Measurements from ENCODE around the gene PPP1R7. TPM values are rescaled to one million over a fixed set of nuclear protein-coding genes. Genes with fewer than 3 reads are reported as not detected.
"Not testable (repeated sequence)": the region's sequence is repeated elsewhere in the genome, so short reads cannot be mapped to it uniquely, and the experiment has no call there.

PPP1R7 gene, protein sequence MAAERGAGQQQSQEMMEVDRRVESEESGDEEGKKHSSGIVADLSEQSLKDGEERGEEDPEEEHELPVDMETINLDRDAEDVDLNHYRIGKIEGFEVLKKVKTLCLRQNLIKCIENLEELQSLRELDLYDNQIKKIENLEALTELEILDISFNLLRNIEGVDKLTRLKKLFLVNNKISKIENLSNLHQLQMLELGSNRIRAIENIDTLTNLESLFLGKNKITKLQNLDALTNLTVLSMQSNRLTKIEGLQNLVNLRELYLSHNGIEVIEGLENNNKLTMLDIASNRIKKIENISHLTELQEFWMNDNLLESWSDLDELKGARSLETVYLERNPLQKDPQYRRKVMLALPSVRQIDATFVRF
- total RNA-seq = 70.3 TPM
- long read RNA-seq, transcript PPP1R7-201 (10 exons, 2,386 nt) = major isoform, 39 of 70 reads
- long read RNA-seq, transcript PPP1R7-206 (9 exons, 965 nt) = minor isoform, 13 of 70 reads
- long read RNA-seq, partial matches to known transcripts = 13 of 70 reads
- long read RNA-seq, other reads (novel, unspliced or antisense) = 4 of 70 reads

DNA sequence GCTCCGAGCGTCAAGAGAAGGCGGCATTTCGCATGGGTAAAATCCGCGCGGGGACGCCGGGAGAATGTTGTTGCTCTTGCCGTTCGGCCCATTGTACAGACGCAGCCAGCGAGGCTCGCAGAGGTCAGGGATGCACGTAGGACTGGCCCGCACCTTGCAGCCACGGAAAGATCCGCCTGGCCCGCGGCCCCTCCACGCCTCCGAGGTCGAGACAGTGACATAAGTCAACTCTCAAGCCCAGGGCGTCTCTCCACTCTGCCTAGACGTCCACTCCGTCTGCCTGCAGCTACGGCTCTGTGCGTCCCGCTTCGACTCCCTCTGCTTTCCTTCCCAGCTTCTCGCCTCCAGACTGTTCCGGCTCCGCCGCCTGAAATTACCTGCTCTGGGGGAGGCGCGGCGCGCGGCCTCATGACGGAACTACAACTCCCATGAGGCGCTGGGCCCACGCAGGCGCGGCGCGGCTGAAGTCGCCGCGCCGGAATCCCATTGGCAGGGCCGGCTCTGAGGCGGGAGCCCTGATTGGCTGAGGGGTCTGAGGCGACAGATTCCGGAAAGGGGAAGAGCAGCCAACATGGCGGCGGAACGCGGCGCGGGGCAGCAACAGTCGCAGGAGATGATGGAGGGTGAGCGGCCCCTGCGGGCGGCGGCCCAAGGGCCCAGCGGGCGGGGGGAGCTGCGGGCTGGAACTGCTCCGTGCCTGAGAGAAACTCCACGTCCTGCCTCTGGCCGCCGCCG, at the start of gene PPP1R7:
Gene PPP1R7 (plus strand): TSS at position 543 of the 735 bp plus-strand sequence. CDS start 29 bp downstream, at position 572.
- peak; percentile 97 for ATAC-seq
- DNase-seq = peak; percentile 97
- intact Hi-C loops (cut with micrococcal nuclease) = no loop called here

DNA sequence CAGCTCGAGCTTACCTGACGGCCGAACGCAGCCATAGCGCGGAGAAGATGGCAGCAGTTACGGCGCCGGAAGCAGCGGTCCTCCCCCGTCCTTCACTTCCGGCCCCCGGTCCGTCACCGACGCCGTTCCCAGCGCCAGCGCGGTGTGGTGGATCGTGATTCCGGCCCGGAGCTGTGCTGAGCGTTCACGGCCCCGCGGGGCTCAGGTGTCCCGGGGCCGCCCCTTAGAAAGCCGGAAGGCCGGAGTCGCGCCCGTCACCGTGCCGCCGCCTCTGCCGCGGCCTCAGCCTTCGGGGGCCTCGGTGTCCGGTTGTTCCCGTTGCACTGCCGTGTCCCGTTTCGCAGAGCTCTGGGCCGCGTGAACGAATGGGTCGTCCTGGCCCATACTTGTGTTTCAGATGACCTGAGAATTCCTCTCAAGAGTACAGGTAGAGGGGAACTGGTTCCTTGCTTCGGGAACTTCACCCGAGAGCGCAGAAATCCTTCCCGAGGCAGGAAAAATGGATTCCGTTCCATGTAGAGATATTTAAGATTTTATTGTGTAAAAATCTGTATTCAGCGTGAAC, 47.9 kb upstream of the PPP1R7 start, which contains the start of gene MTERF4:
Gene MTERF4 (minus strand): TSS at position 49 of the 565 bp plus-strand sequence. CDS start 14 bp downstream, at position 35.
- peak; percentile 99 for ATAC-seq
- intact Hi-C loops (cut with micrococcal nuclease) = no loop called here
- peak; percentile 92 for DNase-seq

DNA sequence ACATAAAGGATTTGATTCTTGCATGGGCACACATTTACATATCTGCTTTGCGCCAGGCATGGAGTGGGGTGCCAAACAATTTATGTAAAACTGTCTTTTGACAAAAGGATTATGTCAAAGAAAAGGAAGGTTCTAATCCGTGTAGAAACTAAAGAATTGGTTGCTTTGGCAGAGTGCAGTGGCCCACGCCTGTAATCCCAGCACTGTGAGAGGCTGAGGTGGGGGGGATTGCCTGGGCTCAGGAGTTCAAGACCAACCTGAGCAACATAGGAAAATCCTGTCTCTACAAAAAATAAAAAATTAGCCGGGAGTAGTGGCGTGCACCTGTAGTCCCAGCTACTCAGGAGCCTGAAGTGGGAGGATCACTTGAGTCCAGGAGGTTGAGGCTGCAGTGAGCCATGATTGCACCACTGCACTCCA, 47.1 kb upstream of the PPP1R7 start:
- no peak for DNase-seq
- ATAC-seq = no peak
- intact Hi-C loops (cut with micrococcal nuclease) = no loop called here

DNA sequence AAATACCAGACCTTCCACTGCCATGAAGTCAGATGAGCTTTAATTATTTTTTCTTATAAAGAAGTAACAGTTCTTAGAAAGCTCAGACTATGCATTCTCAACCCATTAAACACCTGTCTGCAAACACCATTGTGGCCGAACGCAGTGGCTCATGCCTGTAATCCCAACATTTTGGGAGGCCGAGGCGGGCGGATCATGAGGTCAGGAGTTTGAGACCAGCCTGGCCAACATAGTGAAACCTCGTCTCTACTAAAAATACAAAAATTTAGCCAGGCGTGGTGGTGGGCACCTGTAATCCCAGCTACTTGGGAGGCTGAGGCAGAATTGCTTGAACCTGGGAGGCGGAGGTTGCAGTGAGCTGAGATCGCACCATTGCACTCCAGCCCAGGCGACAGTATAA, 45.7 kb upstream of the PPP1R7 start:
- DNase-seq; intact Hi-C loops (cut with micrococcal nuclease): not testable (repeated sequence)

DNA sequence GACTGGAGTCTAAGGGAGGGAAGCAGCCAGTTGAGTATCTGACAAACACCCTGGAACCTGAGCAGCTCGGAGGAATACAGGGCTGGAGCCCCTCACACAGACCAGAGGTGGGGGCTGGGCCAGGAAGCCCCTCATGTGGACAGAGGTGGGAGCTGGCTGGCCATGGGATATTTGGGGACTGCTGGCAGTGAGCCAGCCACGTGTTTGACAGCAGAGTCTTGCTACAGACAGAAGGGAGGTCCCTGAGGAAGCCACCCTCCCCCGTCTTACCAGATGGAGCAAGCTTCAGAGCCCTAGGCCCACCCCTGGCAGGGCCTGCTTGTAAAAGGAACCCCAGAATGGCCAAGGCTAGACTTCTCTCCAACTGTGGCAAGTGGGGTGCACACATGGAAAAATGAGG, 44.6 kb upstream of the PPP1R7 start:
- intact Hi-C loops (cut with micrococcal nuclease) = no loop called here
- no peak for ATAC-seq

More for the DNA sequence above, 45.7 kb upstream of the PPP1R7 start:
- ATAC-seq = not testable (repeated sequence)

DNA sequence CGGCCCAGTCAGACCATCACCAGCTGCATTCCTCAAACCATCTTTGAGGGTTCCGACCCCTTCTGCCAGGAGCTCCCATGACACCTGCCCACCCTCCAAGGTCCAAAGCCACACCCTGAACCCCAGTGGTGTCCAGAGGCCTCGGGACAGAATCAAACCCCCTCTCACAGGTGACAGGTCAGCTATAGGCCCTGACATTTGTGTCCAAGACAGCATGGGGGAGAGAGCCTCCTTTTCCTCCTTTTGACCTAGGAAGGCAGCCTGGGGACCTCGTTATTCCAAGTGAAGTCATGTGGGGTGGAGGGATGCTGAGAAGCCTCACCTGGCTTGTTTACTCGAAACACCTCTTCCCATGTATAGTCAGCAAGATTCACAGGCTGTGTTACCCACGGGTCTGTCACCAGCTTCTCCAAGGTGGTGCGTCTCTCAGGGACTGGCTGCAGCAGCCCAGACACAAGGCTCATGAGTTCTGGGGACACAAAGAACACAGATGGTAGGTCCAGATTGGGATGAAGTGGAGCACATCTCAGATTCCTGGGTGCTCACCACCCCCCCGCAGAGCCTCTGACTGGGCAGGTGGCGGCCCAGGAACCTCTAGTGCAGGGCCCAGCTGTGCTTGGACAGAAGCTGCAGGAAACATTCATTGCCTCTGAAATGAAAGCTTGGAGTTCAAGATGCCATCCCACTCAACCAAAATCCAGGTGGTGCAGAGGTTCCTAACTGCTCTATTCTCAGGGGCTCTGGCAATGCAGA, 43.1 kb upstream of the PPP1R7 start:
- no peak for ATAC-seq
- no peak for DNase-seq
- intact Hi-C loops (cut with micrococcal nuclease) = no loop called here

More for the DNA sequence above, 44.6 kb upstream of the PPP1R7 start:
- no peak for DNase-seq

DNA sequence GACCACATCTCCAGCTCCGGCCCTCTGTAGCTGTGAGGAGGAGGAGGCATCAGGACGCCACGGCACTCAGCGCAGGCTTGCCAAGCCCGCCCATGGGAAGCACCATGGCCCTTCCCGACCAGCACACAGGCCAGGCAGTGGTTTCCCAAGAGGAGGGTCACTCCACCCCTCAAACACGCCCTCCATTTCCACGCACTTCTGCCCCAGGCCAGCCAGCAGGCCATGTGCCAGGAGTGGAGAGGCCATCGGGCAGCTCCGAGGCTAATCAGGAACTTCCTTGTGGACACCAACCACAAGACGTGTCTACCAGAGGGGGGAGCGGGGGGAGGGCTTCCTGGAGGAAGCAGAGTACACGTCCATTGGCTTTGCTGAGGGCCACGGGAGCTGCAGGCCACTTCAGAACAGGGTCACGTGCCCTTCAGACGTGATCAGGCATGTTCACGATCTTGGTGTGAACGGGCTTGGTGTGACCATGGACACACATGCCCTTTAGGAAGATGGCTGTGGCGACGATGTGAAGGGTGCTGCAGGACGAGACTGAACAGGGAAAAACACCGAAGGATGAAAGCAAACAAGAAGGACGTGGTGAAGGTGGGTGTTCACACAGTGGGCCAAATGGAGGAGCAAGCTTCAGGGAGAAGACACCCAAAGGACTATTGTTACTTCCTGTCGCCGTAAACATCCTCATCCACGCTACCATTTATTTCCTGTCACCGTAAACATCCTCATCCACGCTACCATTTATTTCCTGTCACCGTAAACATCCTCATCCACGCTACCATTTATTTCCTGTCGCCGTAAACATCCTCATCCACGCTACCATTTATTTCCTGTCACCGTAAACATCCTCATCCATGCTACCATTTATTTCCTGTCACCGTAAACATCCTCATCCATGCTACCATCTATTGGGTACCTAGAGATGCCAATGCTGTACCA, 41.7 kb upstream of the PPP1R7 start:
- intact Hi-C loops (cut with micrococcal nuclease) = no loop called here
- ATAC-seq (no peak), DNase-seq (no peak)

DNA sequence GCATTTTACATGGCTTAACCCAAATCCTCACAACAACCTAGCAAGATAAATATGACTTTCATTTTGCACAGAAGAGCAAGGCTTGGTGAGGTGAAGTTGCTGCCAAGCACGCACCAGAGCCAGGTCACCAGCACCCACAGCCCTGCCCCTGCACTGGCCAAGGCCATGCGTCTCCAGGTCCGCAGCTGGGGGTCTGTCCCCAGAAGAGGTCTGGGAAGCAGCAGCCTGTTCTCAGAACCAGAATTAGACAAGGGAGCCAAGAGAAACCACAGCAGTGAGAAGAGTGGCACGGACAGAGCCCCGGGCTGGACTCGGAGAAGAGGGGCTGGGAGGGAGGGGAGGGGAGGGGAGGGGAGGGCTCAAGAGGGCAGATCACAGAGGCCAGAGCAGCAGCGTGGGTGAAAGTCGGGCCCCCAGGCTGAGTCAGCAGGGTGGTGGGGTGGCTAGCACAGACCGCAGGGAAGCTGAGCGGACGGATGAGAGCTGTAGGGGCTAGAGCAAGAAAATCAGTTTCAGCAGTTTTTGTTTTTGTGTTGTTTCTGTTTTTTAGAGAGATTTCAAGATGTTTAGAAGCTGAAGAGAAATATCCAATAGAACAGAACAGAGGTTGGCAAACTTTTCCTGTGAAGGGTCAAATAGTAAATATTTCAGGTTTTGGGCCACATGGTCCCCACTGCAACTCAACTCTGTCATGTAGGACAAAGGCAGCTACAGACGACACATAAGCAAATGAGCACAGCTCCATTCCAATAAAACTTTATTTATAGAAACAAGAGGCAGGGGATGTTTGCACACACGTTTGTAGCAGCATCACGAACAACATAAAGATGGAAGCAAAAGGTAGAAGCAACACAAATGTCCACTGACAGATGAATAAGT, 40.8 kb upstream of the PPP1R7 start:
- DNase-seq (no peak), ATAC-seq (no peak)
- intact Hi-C loops (cut with micrococcal nuclease) = no loop called here

DNA sequence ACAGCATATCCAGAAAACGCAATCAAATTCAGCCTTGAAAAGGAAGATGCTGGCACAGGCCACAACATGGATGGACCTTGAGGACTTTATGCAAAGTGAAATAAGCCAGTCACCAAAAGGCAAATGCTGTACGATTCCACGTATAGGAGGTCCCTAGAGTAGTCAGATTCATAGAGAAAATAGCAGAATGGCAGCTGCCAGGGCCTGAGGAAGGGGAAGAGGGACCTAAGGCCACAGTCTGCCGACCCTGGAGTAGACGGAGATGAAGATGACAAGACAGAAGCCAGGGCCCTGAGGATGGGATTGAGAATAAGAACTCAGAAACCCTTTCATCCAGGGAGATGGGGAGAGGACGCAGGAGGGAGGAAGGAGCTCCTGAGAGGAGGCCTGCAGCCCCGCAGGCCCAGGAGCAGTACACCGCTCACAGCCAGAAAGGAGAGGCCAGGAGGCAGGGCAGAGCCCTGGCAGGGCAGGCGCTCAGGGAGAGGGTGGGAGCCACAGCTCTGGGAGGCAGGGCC, 40.1 kb upstream of the PPP1R7 start:
- ATAC-seq = no peak
- intact Hi-C loops (cut with micrococcal nuclease) = no loop called here

DNA sequence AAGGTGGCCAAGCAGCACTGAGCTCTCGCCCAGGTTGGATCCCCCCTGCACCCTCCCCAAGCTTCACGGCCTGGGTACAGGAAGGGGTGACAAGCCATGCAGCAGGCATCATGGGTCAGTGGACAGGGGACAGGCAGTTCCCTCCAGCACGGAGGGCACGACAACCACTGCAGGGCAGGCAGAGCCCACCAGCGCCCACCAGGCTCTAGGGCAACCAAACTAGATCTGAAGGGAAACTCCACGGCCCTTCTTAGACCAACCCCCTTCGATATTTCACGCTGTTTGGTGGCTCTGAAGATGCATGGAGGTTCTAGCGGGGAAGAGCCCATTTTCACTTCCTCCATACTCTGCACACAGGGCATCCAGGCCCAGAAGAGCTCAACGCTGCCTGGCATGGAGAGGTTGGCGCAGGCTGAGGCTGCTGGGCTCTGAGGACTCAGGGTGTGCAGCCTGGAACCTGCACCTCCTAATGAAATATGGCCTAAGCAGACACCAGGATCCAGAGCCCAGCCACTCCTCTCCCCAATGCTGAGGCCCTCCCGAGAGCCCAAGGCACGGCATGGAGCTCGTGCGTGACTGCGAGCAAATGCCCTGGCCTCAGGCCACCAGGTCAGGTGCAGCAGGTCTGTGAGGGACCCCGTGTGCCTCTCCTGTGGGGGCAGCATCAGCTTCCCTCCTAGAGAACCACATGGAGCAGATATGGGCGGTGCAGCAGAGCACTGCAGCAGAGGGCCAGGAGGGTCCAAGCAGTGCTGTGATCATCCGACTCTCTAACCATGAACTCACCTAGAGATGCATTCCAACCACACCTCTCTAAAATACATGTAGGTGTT, 39.4 kb upstream of the PPP1R7 start:
- DNase-seq (no peak), ATAC-seq (no peak)
- intact Hi-C loops (cut with micrococcal nuclease) = no loop called here

More for the DNA sequence above, 40.1 kb upstream of the PPP1R7 start:
- DNase-seq = no peak

DNA sequence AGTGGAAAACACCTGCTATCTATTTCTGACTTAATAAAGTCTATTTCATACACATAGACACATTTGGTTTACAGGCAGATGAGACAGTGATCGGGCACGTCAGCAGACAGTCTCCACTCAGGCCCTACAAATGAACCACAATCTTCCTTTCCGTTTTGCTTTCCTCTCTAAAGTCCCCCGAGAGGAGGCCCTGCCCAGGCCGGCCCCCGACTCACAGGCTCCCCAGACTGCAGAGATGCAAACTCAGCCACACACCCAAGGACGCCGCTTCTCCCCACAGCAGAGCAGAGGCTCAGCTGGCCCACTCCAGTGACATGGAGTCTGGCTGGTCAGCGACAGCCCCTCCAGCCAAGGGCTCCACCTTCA, 38.8 kb upstream of the PPP1R7 start:
- no peak for ATAC-seq
- no peak for DNase-seq
- intact Hi-C loops (cut with micrococcal nuclease) = no loop called here

DNA sequence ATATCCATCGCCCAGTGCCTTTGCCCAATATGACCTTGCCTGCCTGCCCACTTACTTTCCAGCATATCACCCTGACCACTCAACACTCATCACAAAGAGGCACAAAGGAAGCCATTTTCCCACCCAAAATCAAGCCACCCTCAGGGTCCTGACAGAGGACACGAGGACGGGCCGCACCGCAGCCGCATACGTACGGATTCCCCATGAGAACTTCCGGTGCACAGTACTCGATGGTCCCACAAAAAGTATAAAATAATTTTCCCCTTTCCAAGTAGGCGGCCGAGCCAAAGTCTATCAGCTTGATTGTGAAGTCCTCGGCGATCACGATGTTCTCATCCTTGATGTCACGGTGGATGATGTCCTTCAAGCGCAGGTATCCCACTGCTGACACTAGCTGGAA, 38.2 kb upstream of the PPP1R7 start:
- DNase-seq (no peak), ATAC-seq (no peak)
- intact Hi-C loops (cut with micrococcal nuclease) = no loop called here

DNA sequence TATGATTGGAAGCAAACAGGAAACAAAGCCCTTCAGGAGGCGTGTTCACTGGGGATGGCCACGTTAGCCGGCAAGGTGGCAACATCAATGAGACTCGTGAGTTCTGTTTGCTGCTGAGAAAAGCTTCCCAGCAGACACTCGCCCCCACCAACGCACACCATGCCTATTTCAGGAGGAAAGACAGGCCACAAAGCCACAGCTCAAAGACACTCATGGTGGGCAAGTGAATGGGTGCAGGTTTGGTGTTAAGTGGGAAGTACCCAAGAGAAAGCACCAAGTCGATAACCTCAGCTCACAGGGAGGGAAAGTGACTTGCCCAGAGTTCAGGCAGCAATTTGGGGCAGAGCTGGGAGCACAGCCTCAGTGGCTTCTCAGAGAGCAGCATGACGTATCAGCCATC, 37.7 kb upstream of the PPP1R7 start:
- DNase-seq (no peak), ATAC-seq (no peak)
- intact Hi-C loops (cut with micrococcal nuclease) = no loop called here

DNA sequence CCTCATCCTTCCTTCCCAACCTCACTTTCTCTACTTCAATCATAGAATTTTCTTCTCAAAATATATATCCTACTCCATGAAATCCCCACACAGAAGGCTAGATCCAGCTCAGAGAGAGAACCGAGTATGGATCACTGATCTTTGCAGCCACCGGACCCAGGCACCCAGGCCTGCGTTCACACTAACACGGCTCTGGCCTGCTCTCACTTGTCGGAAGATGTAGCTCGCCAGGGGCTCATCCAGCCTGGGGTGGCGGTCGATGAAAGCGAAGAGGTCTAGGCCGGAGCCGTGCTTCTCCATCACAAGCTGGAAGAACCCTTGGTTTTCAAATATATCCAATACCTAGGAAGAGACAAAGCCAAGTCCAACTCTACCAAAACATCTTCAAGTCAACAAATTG, 35.4 kb upstream of the PPP1R7 start:
- ATAC-seq (no peak), DNase-seq (no peak)
- intact Hi-C loops (cut with micrococcal nuclease) = no loop called here

DNA sequence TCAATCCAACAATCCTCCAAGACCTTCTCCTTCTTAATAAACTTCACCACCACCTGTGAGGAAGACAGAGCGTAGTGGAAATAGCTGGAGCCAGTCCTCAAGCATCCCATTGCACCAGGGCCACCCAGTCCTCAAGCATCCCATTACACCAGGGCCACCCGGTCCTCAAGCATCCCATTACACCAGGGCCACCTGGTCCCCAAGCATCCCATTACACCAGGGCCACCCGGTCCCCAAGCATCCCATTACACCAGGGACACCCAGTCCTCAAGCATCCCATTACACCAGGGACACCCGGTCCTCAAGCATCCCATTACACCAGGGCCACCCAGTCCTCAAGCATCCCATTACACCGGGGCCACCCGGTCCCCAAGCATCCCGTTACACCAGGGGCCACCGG, 34.9 kb upstream of the PPP1R7 start:
- intact Hi-C loops (cut with micrococcal nuclease) = no loop called here
- ATAC-seq = no peak
- DNase-seq = no peak

Measured in left ventricle myocardium superior (tissue), 1 donor.